Measurements from ENCODE around the gene PIWIL4. TPM values are rescaled to one million over a fixed set of nuclear protein-coding genes. Genes with fewer than 3 reads are reported as not detected.

The PIWIL4 gene
- total RNA-seq, 1 experiment from 2014 or later = not detected

GRCh38 chr11:94603587-94603986, 36.4 kb downstream of the PIWIL4 start:
- no peak overlapping the region for H3K4ac ChIP-seq (ENCODE audit: low read depth, low read length)
- no peak overlapping the region for H2BK5ac ChIP-seq (ENCODE audit: insufficient read length, low read length)
- no peak overlapping the region for H3K27ac ChIP-seq (ENCODE audit: insufficient read length, low read depth, low read length)
- H2BK20ac ChIP-seq (ENCODE audit: low read depth, low read length, poor library complexity, severe bottlenecking) = no peak overlapping the region
- no peak overlapping the region for H2BK15ac ChIP-seq (ENCODE audit: low read depth, low read length)
- no peak overlapping the region for H3K27ac Mint-ChIP-seq
- no CpG with 5 or more reads among the region's 1 CpG for WGBS (ENCODE audit: extremely low coverage, insufficient read length, low lambda C conversion rate)
- H2AK5ac ChIP-seq (ENCODE audit: insufficient read length, low read length) = no peak overlapping the region
- H3K4me2 ChIP-seq (ENCODE audit: insufficient read depth, insufficient read length, low read length) = no peak overlapping the region
- no peak overlapping the region for H4K5ac ChIP-seq (ENCODE audit: insufficient read length, low read depth, low read length)
- H3K56ac ChIP-seq (ENCODE audit: insufficient read length, low read depth, low read length) = no peak overlapping the region
- no peak overlapping the region for H4K91ac ChIP-seq (ENCODE audit: insufficient read length, low read depth, low read length)
- H3K27me3 ChIP-seq (ENCODE audit: insufficient read depth, low read length) = no peaks in the 10 kb centered on the region
- H2AFZ ChIP-seq (ENCODE audit: low read length) = no peak overlapping the region
- H2BK12ac ChIP-seq (ENCODE audit: insufficient read length, low read depth, low read length) = no peak overlapping the region
- no peaks in the 10 kb centered on the region for H3K79me1 ChIP-seq (ENCODE audit: insufficient read depth, low read depth, low read length, poor library complexity, severe bottlenecking)
- no peaks in the 10 kb centered on the region for H4K20me1 ChIP-seq (ENCODE audit: control insufficient read depth, insufficient read depth, insufficient read length)
- peaks cover 12 to 16% of the 10 kb centered on the region in 2 experiments for H3K4me1 Mint-ChIP-seq
- H3K9me3 ChIP-seq (ENCODE audit: control insufficient read depth, low read depth, low read length) = peaks cover 7% of the 10 kb centered on the region
- TF ChIP-seq CTCF (conservative IDR thresholded peaks at IDR 0.05) = no peak
- no peak overlapping the region for H3K23ac ChIP-seq (ENCODE audit: insufficient read length, low read depth, low read length)
- no peaks in the 10 kb centered on the region for H3K79me2 ChIP-seq (ENCODE audit: insufficient read depth, low read length)
- H3K9ac ChIP-seq (ENCODE audit: extremely low read depth, insufficient read length, low read length) = no peak overlapping the region
- H3K23me2 ChIP-seq (ENCODE audit: insufficient read length, low read depth, low read length, poor library complexity, severe bottlenecking) = no peaks in the 10 kb centered on the region
- DNase-seq = no peak
- no peak overlapping the region for H3K4me3 Mint-ChIP-seq
- H4K8ac ChIP-seq (replicated peaks; ENCODE audit: insufficient read length, low read depth, low read length) = no peak overlapping the region
- H3K9me3 Mint-ChIP-seq = peaks cover 13 to 17% of the 10 kb centered on the region in 2 experiments; a peak in 3 of 5 replicates
- no peak overlapping the region for H3K18ac ChIP-seq (ENCODE audit: insufficient read length, low read depth, low read length)
- no peaks in the 10 kb centered on the region; the same call in 1 of the 2 replicates for H3K27me3 Mint-ChIP-seq (ENCODE audit: low read depth)
- no peak overlapping the region for H3T11ph ChIP-seq (ENCODE audit: low read length)
- H2BK120ac ChIP-seq (ENCODE audit: low read depth, low read length, poor library complexity, severe bottlenecking) = no peak overlapping the region
- H3K14ac ChIP-seq (ENCODE audit: insufficient read depth, low read length) = no peak overlapping the region
- H3K36me3 Mint-ChIP-seq (ENCODE audit: insufficient read depth in 1 of 3, low read depth in 3 of 3) = peaks cover 5 to 7% (median 5%) of the 10 kb centered on the region in 3 experiments; a peak in 5 of 7 replicates
- peaks cover 5% of the 10 kb centered on the region for H3K4me1 ChIP-seq (ENCODE audit: insufficient read depth, low read length)
